Measurements from ENCODE around the gene TAF1D. TPM values are rescaled to one million over a fixed set of nuclear protein-coding genes. Genes with fewer than 3 reads are reported as not detected.

The TAF1D gene
- total RNA-seq, 1 donor from 2014 or later, result 148 TPM

- H3K27me3 ChIP-seq, result no peaks in the 10 kb centered on the region
- TF ChIP-seq CTCF (IDR thresholded peaks at IDR 0.05) (no peak), POLR2A (IDR thresholded peaks at IDR 0.05) (no peak), POLR2AphosphoS5 (IDR thresholded peaks at IDR 0.05; ENCODE audit: insufficient read depth in 1 of 2, low read depth in 1 of 2) (no peak)
- no peak overlapping the region for H3K27ac ChIP-seq
- intact Hi-C loops (cut with DNase I), result no loop called here
- no peak for DNase-seq (ENCODE audit: extremely low spot score in 2 of 2)
- H3K9me3 ChIP-seq, result no peaks in the 10 kb centered on the region
- no peak overlapping the region for H3K4me3 ChIP-seq
- peaks cover 0 to 59% of the 10 kb centered on the region in 2 donors for H3K36me3 ChIP-seq
- H3K4me1 ChIP-seq, result no peaks in the 10 kb centered on the region
These were observed 43.7 kb downstream of the TAF1D start for GRCh38 chr11:93697611-93698010.

- no peak overlapping the region for H3K27ac ChIP-seq
- H3K4me3 ChIP-seq, result no peak overlapping the region
- no peaks in the 10 kb centered on the region for H3K9me3 ChIP-seq
- H3K36me3 ChIP-seq, result peaks cover 0 to 70% of the 10 kb centered on the region in 2 donors
- DNase-seq (ENCODE audit: extremely low spot score in 2 of 2), result no peak
- H3K4me1 ChIP-seq, result no peaks in the 10 kb centered on the region
- intact Hi-C loops (cut with DNase I), result no loop called here
- no peak for TF ChIP-seq CTCF (IDR thresholded peaks at IDR 0.05)
- TF ChIP-seq POLR2AphosphoS5 (IDR thresholded peaks at IDR 0.05; ENCODE audit: insufficient read depth in 1 of 2, low read depth in 1 of 2), result no peak
- TF ChIP-seq POLR2A (IDR thresholded peaks at IDR 0.05), result no peak
- H3K27me3 ChIP-seq, result no peaks in the 10 kb centered on the region
These were observed 46.7 kb downstream of the TAF1D start for GRCh38 chr11:93694557-93694956.

GRCh38 chr11:93694109-93694508 lies 47.2 kb downstream of the TAF1D start:
- no peak for DNase-seq (ENCODE audit: extremely low spot score in 2 of 2)
- intact Hi-C loops (cut with DNase I), result no loop called here
- TF ChIP-seq CTCF (IDR thresholded peaks at IDR 0.05) (no peak), POLR2A (IDR thresholded peaks at IDR 0.05) (no peak), POLR2AphosphoS5 (IDR thresholded peaks at IDR 0.05; ENCODE audit: insufficient read depth in 1 of 2, low read depth in 1 of 2) (no peak)
- no peaks in the 10 kb centered on the region for H3K27me3 ChIP-seq
- no peak overlapping the region for H3K4me3 ChIP-seq
- H3K4me1 ChIP-seq, result no peaks in the 10 kb centered on the region
- H3K36me3 ChIP-seq, result peaks cover 0 to 73% of the 10 kb centered on the region in 2 donors
- no peak overlapping the region for H3K27ac ChIP-seq
- no peaks in the 10 kb centered on the region for H3K9me3 ChIP-seq

- TF ChIP-seq POLR2AphosphoS5 (IDR thresholded peaks at IDR 0.05; ENCODE audit: insufficient read depth in 1 of 2, low read depth in 1 of 2), result no peak
- TF ChIP-seq CTCF (IDR thresholded peaks at IDR 0.05), result no peak
- no peak for TF ChIP-seq POLR2A (IDR thresholded peaks at IDR 0.05)
- DNase-seq (ENCODE audit: extremely low spot score in 2 of 2), result no peak
- Histone ChIP-seq H3K27ac (no peak overlapping the region), H3K27me3 (no peaks in the 10 kb centered on the region), H3K36me3 (peaks cover 0 to 57% of the 10 kb centered on the region in 2 donors), H3K4me3 (no peak overlapping the region), H3K4me1 (no peaks in the 10 kb centered on the region), H3K9me3 (no peaks in the 10 kb centered on the region)
- intact Hi-C loops (cut with DNase I), result no loop called here
These were observed 52.1 kb downstream of the TAF1D start for GRCh38 chr11:93689240-93689639.

GRCh38 chr11:93686812-93687211 lies 54.5 kb downstream of the TAF1D start:
- Histone ChIP-seq H3K4me3 (no peak overlapping the region), H3K9me3 (no peaks in the 10 kb centered on the region), H3K27me3 (no peaks in the 10 kb centered on the region), H3K4me1 (no peaks in the 10 kb centered on the region), H3K27ac (no peak overlapping the region), H3K36me3 (peaks cover 0 to 66% of the 10 kb centered on the region in 2 donors)
- intact Hi-C loops (cut with DNase I), result no loop called here
- DNase-seq (ENCODE audit: extremely low spot score in 2 of 2), result no peak
- TF ChIP-seq POLR2AphosphoS5 (IDR thresholded peaks at IDR 0.05; ENCODE audit: insufficient read depth in 1 of 2, low read depth in 1 of 2) (no peak), CTCF (IDR thresholded peaks at IDR 0.05) (no peak), POLR2A (IDR thresholded peaks at IDR 0.05) (no peak)
